ENCODE measurements around the gene RBM33.

RBM33 gene

DNA sequence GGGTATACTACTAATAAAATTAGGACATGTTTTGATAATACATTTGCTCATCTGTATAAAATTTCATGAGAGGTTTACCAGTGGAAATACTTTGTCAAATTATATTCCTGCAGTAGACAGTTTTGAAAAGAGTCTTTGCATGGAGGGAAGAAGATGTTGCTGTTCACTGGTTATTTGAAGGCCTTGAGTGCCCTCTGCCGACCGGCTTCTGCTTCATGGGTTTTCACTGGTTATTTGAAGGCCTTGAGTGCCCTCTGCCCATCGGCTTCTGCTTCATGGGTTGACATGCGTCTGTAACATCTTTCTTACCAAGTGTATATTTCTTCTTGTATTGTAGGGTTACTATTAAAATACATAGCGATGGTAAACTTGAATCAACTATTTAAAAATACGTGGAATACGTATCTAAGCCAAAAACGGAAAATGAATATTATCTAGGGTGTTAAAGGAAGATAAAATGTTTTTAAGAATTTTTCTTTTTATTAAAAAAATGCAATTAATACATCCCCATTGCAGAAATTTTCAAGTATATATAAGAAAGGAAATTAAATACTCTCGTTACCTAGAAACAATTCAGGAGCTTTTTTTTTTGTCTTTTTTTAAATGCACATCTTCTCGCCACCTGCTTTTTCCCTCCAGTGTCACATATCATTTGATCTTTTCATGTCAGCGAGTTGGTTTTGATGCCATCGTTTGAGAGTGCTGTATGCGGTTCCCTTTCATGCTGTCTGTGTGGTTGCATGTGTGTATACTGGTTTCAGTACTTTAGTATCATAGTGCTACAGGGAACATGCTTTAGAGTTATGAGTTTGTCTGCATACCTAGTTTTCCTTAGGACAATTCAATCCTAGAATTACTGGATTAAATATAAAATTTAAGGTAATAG, 94.4 kb downstream of the RBM33 start:
- TF ChIP-seq ZNF274 (IDR thresholded peaks at IDR 0.05; ENCODE audit: low read depth, low read length) (no peak), YY1 (IDR thresholded peaks at IDR 0.05; ENCODE audit: insufficient read depth, insufficient read length) (no peak), SUZ12 (IDR thresholded peaks at IDR 0.05; ENCODE audit: extremely low read depth, insufficient read depth, insufficient read length) (no peak)
- peak; percentile 50 for DNase-seq (ENCODE audit: low read depth, low spot score)
- no peak overlapping the region for H3K4me3 ChIP-seq (ENCODE audit: insufficient read length, low read depth)
- H3K4me1 ChIP-seq (ENCODE audit: insufficient read depth, insufficient read length): no peaks in the 10 kb centered on the region
- no peaks in the 10 kb centered on the region for H3K9me3 ChIP-seq (ENCODE audit: insufficient read depth, low read length)
- no peaks in the 10 kb centered on the region for H3K27me3 ChIP-seq (ENCODE audit: insufficient read depth, insufficient read length)
- H3K36me3 ChIP-seq (ENCODE audit: insufficient read depth, insufficient read length, low read length): peaks cover 59% of the 10 kb centered on the region
- H3K9ac ChIP-seq (ENCODE audit: insufficient read length, low read depth): no peak overlapping the region

DNA sequence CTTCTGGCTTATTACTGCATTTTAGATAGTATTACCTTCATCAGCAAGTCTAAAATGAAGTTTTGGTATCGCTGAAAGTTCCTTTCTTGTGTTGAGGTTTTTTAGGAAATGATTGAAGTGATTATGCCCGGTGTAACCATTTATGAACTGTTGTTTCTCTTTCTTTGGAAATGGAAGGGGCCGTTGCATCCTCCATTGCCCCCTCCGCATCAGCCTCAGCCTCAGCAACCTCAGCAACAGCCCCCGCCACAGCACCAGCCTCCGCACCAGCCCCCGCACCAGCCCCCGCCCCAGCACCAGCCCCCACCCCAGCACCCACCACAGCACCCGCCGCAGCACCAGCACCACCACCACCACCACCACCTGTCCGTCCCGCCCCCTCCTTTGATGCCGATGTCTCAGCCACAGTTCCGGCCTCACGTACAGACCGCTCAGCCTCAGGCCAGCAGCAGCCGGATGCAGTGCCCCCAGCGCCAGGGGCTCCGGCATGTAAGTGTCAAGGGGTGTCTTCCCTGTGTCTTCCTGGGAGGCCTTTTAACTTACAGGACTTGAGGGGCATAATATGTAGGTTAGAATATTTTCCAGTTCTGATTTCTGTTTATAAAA, 95.2 kb downstream of the RBM33 start:
- Histone ChIP-seq H3K4me1 (ENCODE audit: insufficient read depth, insufficient read length) (no peaks in the 10 kb centered on the region), H3K4me3 (ENCODE audit: insufficient read length, low read depth) (no peak overlapping the region), H3K9me3 (ENCODE audit: insufficient read depth, low read length) (no peaks in the 10 kb centered on the region), H3K36me3 (ENCODE audit: insufficient read depth, insufficient read length, low read length) (peaks cover 65% of the 10 kb centered on the region), H3K27me3 (ENCODE audit: insufficient read depth, insufficient read length) (no peaks in the 10 kb centered on the region), H3K9ac (ENCODE audit: insufficient read length, low read depth) (no peak overlapping the region)
- no peak for DNase-seq (ENCODE audit: low read depth, low spot score)
- TF ChIP-seq ZNF274 (IDR thresholded peaks at IDR 0.05; ENCODE audit: low read depth, low read length): no peak
- no peak for TF ChIP-seq YY1 (IDR thresholded peaks at IDR 0.05; ENCODE audit: insufficient read depth, insufficient read length)
- TF ChIP-seq SUZ12 (IDR thresholded peaks at IDR 0.05; ENCODE audit: extremely low read depth, insufficient read depth, insufficient read length): no peak

DNA sequence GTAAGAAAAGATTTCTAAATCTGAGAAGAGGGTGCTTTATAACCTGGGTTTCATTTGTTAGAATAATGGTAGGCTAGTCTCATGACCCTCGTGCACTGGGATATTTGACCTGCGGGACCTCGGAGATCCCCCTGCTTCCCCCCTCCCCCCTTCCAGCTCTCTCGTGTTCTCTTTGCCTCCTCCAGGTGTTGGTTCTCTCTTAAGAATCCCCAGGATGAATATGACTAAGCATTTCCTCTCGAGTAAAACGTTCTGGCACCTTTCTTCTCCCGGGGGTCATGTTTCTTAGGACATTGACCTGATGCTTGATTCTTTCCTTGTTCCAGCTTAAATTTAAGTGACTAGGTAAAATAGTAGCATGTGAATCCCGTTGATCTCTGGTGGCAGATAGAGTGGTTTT, 96.6 kb downstream of the RBM33 start:
- Histone ChIP-seq H3K27me3 (ENCODE audit: insufficient read depth, insufficient read length) (no peaks in the 10 kb centered on the region), H3K9ac (ENCODE audit: insufficient read length, low read depth) (no peak overlapping the region), H3K4me1 (ENCODE audit: insufficient read depth, insufficient read length) (no peaks in the 10 kb centered on the region), H3K36me3 (ENCODE audit: insufficient read depth, insufficient read length, low read length) (peaks cover 79% of the 10 kb centered on the region), H3K9me3 (ENCODE audit: insufficient read depth, low read length) (no peaks in the 10 kb centered on the region), H3K4me3 (ENCODE audit: insufficient read length, low read depth) (no peak overlapping the region)
- DNase-seq (ENCODE audit: low read depth, low spot score): no peak
- no peak for TF ChIP-seq YY1 (IDR thresholded peaks at IDR 0.05; ENCODE audit: insufficient read depth, insufficient read length)
- no peak for TF ChIP-seq SUZ12 (IDR thresholded peaks at IDR 0.05; ENCODE audit: extremely low read depth, insufficient read depth, insufficient read length)
- TF ChIP-seq ZNF274 (IDR thresholded peaks at IDR 0.05; ENCODE audit: low read depth, low read length): no peak

DNA sequence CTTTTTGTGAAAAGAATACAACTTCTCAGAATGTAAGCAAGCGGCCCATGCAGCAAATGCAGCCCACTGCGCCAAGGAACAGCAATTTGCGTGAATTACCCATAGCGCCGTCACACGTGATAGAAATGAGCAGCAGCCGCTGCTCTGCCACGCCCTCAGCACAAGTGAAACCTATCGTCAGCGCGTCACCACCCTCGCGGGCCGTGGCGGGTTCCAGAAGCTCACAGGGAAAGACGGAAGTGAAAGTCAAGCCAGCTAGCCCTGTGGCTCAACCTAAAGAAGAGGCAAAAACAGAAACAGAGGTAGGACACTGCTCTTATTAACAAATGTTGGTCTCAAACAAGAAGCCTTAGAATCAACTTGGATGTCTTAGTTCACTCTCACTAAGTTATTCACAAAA, 97.3 kb downstream of the RBM33 start:
- DNase-seq (ENCODE audit: low read depth, low spot score): no peak
- Histone ChIP-seq H3K9me3 (ENCODE audit: insufficient read depth, low read length) (no peaks in the 10 kb centered on the region), H3K4me1 (ENCODE audit: insufficient read depth, insufficient read length) (no peaks in the 10 kb centered on the region), H3K36me3 (ENCODE audit: insufficient read depth, insufficient read length, low read length) (peaks cover 84% of the 10 kb centered on the region), H3K9ac (ENCODE audit: insufficient read length, low read depth) (no peak overlapping the region), H3K27me3 (ENCODE audit: insufficient read depth, insufficient read length) (no peaks in the 10 kb centered on the region), H3K4me3 (ENCODE audit: insufficient read length, low read depth) (no peak overlapping the region)
- TF ChIP-seq YY1 (IDR thresholded peaks at IDR 0.05; ENCODE audit: insufficient read depth, insufficient read length) (no peak), ZNF274 (IDR thresholded peaks at IDR 0.05; ENCODE audit: low read depth, low read length) (no peak), SUZ12 (IDR thresholded peaks at IDR 0.05; ENCODE audit: extremely low read depth, insufficient read depth, insufficient read length) (no peak)

DNA sequence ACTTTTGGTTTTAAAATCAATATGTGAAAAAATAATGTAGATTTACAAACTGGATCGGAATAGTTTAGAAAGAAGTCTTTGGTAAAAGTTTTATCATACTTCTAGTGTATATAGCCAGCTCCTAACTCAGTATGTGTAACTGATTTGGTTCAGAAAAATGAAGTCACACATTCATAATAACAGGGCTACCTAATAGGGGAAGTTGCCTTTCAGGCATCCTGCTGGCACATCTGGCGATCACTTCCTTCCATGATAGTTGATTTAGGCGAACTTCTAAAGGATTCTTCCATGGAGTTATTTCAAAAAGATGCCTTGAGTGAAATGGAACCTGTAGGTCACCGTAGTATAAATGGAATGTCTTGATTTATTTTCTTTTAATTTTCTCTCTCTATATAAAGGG, 98.7 kb downstream of the RBM33 start:
- Histone ChIP-seq H3K9me3 (ENCODE audit: insufficient read depth, low read length) (no peaks in the 10 kb centered on the region), H3K4me3 (ENCODE audit: insufficient read length, low read depth) (no peak overlapping the region), H3K27me3 (ENCODE audit: insufficient read depth, insufficient read length) (no peaks in the 10 kb centered on the region), H3K9ac (ENCODE audit: insufficient read length, low read depth) (no peak overlapping the region), H3K4me1 (ENCODE audit: insufficient read depth, insufficient read length) (no peaks in the 10 kb centered on the region), H3K36me3 (ENCODE audit: insufficient read depth, insufficient read length, low read length) (peaks cover 81% of the 10 kb centered on the region)
- TF ChIP-seq SUZ12 (IDR thresholded peaks at IDR 0.05; ENCODE audit: extremely low read depth, insufficient read depth, insufficient read length): no peak
- TF ChIP-seq ZNF274 (IDR thresholded peaks at IDR 0.05; ENCODE audit: low read depth, low read length): no peak
- no peak for TF ChIP-seq YY1 (IDR thresholded peaks at IDR 0.05; ENCODE audit: insufficient read depth, insufficient read length)
- no peak for DNase-seq (ENCODE audit: low read depth, low spot score)

DNA sequence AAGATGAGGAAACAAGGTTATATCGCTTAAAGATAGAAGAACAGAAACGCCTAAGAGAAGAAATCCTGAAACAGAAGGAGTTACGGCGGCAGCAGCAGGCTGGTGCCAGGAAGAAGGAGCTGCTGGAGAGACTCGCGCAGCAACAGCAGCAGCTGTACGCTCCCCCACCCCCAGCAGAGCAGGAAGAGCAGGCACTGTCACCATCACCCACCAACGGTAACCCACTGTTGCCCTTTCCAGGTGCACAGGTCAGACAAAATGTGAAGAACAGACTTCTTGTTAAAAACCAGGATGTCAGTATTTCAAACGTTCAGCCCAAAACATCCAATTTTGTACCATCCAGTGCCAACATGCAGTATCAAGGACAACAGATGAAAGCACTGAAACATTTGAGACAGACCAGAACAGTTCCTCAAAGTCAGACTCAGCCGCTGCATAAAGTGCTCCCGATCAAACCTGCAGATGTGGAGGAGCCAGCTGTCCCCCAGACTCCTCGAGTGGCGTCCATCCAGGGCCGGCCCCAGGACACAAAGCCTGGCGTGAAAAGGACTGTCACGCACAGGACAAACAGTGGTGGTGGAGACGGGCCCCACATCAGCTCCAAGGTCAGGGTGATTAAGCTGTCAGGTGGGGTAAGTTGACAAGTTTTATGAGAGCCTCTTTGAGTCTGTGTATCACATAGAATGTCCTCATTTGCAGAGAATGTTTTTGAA, 100.7 kb downstream of the RBM33 start:
- DNase-seq (ENCODE audit: low read depth, low spot score): no peak
- Histone ChIP-seq H3K4me3 (ENCODE audit: insufficient read length, low read depth) (no peak overlapping the region), H3K27me3 (ENCODE audit: insufficient read depth, insufficient read length) (no peaks in the 10 kb centered on the region), H3K9ac (ENCODE audit: insufficient read length, low read depth) (no peak overlapping the region), H3K4me1 (ENCODE audit: insufficient read depth, insufficient read length) (no peaks in the 10 kb centered on the region), H3K36me3 (ENCODE audit: insufficient read depth, insufficient read length, low read length) (peaks cover 67% of the 10 kb centered on the region), H3K9me3 (ENCODE audit: insufficient read depth, low read length) (no peaks in the 10 kb centered on the region)
- TF ChIP-seq YY1 (IDR thresholded peaks at IDR 0.05; ENCODE audit: insufficient read depth, insufficient read length) (no peak), ZNF274 (IDR thresholded peaks at IDR 0.05; ENCODE audit: low read depth, low read length) (no peak), SUZ12 (IDR thresholded peaks at IDR 0.05; ENCODE audit: extremely low read depth, insufficient read depth, insufficient read length) (no peak)

DNA sequence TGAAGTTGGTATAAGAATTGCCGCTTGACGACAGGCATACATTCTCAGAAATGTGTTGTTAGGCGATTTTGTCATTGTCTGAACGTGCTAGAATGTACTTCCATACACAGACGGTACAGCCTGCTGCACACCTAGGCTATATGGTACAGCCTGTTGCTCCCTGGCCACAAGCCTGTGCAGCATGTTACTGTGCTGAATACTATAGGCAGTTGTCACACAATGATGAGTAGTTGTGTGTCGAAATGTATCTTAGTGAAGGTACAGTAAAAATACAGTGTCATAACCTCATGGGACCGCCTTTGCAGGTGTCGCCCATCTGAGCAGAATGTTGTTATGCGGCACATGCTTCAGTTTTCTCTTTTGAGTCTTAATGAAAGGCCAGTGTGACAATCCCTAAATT, 101.3 kb downstream of the RBM33 start:
- Histone ChIP-seq H3K27me3 (ENCODE audit: insufficient read depth, insufficient read length) (no peaks in the 10 kb centered on the region), H3K9ac (ENCODE audit: insufficient read length, low read depth) (no peak overlapping the region), H3K36me3 (ENCODE audit: insufficient read depth, insufficient read length, low read length) (peaks cover 62% of the 10 kb centered on the region), H3K4me1 (ENCODE audit: insufficient read depth, insufficient read length) (no peaks in the 10 kb centered on the region), H3K9me3 (ENCODE audit: insufficient read depth, low read length) (no peaks in the 10 kb centered on the region), H3K4me3 (ENCODE audit: insufficient read length, low read depth) (no peak overlapping the region)
- DNase-seq (ENCODE audit: low read depth, low spot score): no peak
- TF ChIP-seq ZNF274 (IDR thresholded peaks at IDR 0.05; ENCODE audit: low read depth, low read length): no peak
- no peak for TF ChIP-seq YY1 (IDR thresholded peaks at IDR 0.05; ENCODE audit: insufficient read depth, insufficient read length)
- TF ChIP-seq SUZ12 (IDR thresholded peaks at IDR 0.05; ENCODE audit: extremely low read depth, insufficient read depth, insufficient read length): no peak

Measured in NT2/D1 (cell line).